ENCODE results near the gene INSYN2B. TPM values are rescaled to one million over a fixed set of nuclear protein-coding genes. Genes with fewer than 3 reads are reported as not detected.

The INSYN2B gene
- polyA plus RNA-seq, 1 donor (not counting 4 experiments of a cell fraction or from before 2014, with no cell fraction given): 0.16 TPM

DNA sequence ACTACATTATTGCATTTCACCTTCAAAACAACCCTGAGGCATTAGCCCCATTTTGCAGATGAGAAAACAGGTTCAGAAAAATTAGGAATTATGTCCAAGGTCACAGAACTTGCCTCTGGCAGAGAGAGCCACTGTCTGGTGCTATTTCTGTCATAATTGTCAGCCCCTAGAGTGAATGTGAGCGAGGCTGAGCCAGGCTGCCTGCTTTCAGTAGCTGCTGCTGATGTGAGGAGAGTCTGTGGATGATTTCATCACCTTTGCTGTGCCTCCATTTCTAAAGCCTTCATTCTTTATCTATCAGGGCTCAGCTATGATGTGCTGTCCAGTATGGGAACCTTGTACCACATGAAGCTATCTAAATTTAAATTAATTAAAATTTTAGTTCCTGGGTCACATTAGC is 71.4 kb downstream of the INSYN2B start:
- Histone ChIP-seq H4K20me1 (ENCODE audit: control insufficient read depth, extremely low read depth, insufficient read depth, low read length) (no peaks in the 10 kb centered on the region), H3K79me2 (ENCODE audit: control insufficient read depth, insufficient read depth, low read length) (no peaks in the 10 kb centered on the region), H3K27me3 (ENCODE audit: control insufficient read depth, extremely low read depth, insufficient read depth, low read length) (no peaks in the 10 kb centered on the region), H3K9ac (ENCODE audit: control insufficient read depth, extremely low read depth, insufficient read depth, low read length) (no peak overlapping the region), H2AFZ (ENCODE audit: control insufficient read depth, low read length) (no peak overlapping the region), H3K9me3 (ENCODE audit: control insufficient read depth, low read depth, low read length) (no peaks in the 10 kb centered on the region), H3K36me3 (ENCODE audit: control insufficient read depth in 2 of 2, extremely low read depth in 1 of 2, insufficient read depth in 2 of 2, low read length in 2 of 2) (no peaks in the 10 kb centered on the region), H3K4me1 (ENCODE audit: control insufficient read depth, extremely low read depth, insufficient read depth, low read length) (no peaks in the 10 kb centered on the region), H3K27ac (ENCODE audit: control insufficient read depth, insufficient read depth, low read length) (no peak overlapping the region), H3K9me1 (ENCODE audit: control insufficient read depth, extremely low read depth, insufficient read depth, low read length) (no peaks in the 10 kb centered on the region), H3K4me2 (ENCODE audit: control insufficient read depth, extremely low read depth, insufficient read depth, low read depth, low read length) (no peak overlapping the region), H3K4me3 (ENCODE audit: control insufficient read depth in 2 of 3, extremely low read depth in 1 of 3, insufficient read depth in 2 of 3, low read depth in 1 of 3, low read length in 3 of 3) (no peak overlapping the region)
- FAIRE-seq: no peak
- dilution Hi-C loops (cut with MboI; ENCODE audit: extremely low pct_ligation_motif_present, low sequenced_read_pairs): no loop called here
- TF ChIP-seq, protein P1, sequence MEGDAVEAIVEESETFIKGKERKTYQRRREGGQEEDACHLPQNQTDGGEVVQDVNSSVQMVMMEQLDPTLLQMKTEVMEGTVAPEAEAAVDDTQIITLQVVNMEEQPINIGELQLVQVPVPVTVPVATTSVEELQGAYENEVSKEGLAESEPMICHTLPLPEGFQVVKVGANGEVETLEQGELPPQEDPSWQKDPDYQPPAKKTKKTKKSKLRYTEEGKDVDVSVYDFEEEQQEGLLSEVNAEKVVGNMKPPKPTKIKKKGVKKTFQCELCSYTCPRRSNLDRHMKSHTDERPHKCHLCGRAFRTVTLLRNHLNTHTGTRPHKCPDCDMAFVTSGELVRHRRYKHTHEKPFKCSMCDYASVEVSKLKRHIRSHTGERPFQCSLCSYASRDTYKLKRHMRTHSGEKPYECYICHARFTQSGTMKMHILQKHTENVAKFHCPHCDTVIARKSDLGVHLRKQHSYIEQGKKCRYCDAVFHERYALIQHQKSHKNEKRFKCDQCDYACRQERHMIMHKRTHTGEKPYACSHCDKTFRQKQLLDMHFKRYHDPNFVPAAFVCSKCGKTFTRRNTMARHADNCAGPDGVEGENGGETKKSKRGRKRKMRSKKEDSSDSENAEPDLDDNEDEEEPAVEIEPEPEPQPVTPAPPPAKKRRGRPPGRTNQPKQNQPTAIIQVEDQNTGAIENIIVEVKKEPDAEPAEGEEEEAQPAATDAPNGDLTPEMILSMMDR (optimal IDR thresholded peaks at IDR 0.05 in 1 of 3, IDR thresholded peaks at IDR 0.05 in 1 of 3, conservative IDR thresholded peaks at IDR 0.05 in 1 of 3; ENCODE audit: extremely low read depth in 1 of 3, insufficient read depth in 2 of 3, low read length in 3 of 3): no peak
- no peak for TF ChIP-seq EZH2 (IDR thresholded peaks at IDR 0.05; ENCODE audit: low read length)
- DNase-seq (ENCODE audit: low read depth, low spot score): no peak

DNA sequence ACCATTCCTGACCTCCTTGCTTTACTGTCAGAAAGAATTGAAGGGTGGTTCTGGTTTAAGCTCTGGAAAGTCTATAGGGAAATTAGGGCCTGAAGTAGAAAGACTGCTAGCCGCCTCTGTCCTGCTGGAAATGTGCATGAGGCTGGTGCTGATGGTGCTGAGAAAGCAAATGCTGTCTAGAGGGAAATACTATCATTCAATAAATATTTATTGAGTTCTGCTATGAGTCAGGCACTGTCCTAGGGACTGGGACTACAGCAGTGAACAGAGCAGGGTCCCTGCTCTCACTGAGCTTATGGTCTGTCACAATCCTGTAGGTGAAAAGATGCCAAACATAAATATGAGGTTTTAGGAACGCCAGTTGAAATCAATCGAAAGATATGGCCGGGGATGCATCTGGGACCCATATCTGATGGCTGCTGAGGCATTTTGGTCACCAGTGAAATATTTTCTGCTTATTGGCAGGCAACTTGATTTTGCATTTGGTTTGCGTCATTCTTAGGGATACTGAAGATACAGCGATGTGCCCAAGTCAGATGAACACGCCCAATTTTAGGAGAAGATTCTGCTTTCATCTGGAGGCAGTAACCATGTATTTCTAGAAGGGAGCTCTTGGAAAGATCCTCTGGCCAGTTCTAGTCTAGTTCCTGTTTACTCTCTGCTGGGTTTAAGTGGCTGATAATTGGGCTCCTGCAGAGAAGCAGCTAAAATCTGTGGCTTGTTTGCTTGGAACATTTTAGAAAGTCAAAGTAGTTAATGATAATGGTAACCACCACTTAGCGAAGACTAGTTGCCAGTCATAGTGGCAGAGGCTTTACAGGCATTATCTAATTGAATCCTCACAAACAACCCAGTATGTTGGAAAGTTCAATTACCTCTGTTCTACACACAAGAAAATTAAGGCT is 73.3 kb downstream of the INSYN2B start:
- FAIRE-seq (no peak), DNase-seq (ENCODE audit: low read depth, low spot score) (no peak)
- no peak for TF ChIP-seq EZH2 (IDR thresholded peaks at IDR 0.05; ENCODE audit: low read length)
- TF ChIP-seq, protein P1 (optimal IDR thresholded peaks at IDR 0.05 in 1 of 3, IDR thresholded peaks at IDR 0.05 in 1 of 3, conservative IDR thresholded peaks at IDR 0.05 in 1 of 3; ENCODE audit: extremely low read depth in 1 of 3, insufficient read depth in 2 of 3, low read length in 3 of 3): no peak
- Histone ChIP-seq H3K4me1 (ENCODE audit: control insufficient read depth, extremely low read depth, insufficient read depth, low read length) (no peaks in the 10 kb centered on the region), H3K36me3 (ENCODE audit: control insufficient read depth in 2 of 2, extremely low read depth in 1 of 2, insufficient read depth in 2 of 2, low read length in 2 of 2) (no peaks in the 10 kb centered on the region), H3K27me3 (ENCODE audit: control insufficient read depth, extremely low read depth, insufficient read depth, low read length) (no peaks in the 10 kb centered on the region), H3K9ac (ENCODE audit: control insufficient read depth, extremely low read depth, insufficient read depth, low read length) (no peak overlapping the region), H3K79me2 (ENCODE audit: control insufficient read depth, insufficient read depth, low read length) (no peaks in the 10 kb centered on the region), H4K20me1 (ENCODE audit: control insufficient read depth, extremely low read depth, insufficient read depth, low read length) (no peaks in the 10 kb centered on the region), H3K9me1 (ENCODE audit: control insufficient read depth, extremely low read depth, insufficient read depth, low read length) (no peaks in the 10 kb centered on the region), H3K9me3 (ENCODE audit: control insufficient read depth, low read depth, low read length) (no peaks in the 10 kb centered on the region), H2AFZ (ENCODE audit: control insufficient read depth, low read length) (no peak overlapping the region), H3K27ac (ENCODE audit: control insufficient read depth, insufficient read depth, low read length) (no peak overlapping the region), H3K4me2 (ENCODE audit: control insufficient read depth, extremely low read depth, insufficient read depth, low read depth, low read length) (no peak overlapping the region), H3K4me3 (ENCODE audit: control insufficient read depth in 2 of 3, extremely low read depth in 1 of 3, insufficient read depth in 2 of 3, low read depth in 1 of 3, low read length in 3 of 3) (no peak overlapping the region)
- dilution Hi-C loops (cut with MboI; ENCODE audit: extremely low pct_ligation_motif_present, low sequenced_read_pairs): no loop called here
